A673 (cell line): ENCODE measurements around the gene PRDM4.

Experiments
- CTCF ChIP-seq: fragments of 300-800, 200-600 bp; sonication (generic); conservative IDR thresholded peaks from 2 replicates; pipeline ENCODE4 v1.5.1; 2017; ENCODE audit warnings: low read depth, mild to moderate bottlenecking, antibody characterized with exemption, low read length, moderate library complexity, mixed read lengths
- EZH2 ChIP-seq: fragments of 200-600 bp; sonication (generic); IDR thresholded peaks from 2 replicates; pipeline ENCODE4 v1.6.1; 2017; ENCODE audit warnings: borderline replicate concordance, low read depth, mild to moderate bottlenecking, mixed read lengths, antibody characterized with exemption, low read length; ENCODE audit not compliant: poor library complexity, severe bottlenecking

GRCh38 chr12:107794451-107794850, 33.5 kb upstream of the PRDM4 start:
- TF ChIP-seq CTCF (no peak), EZH2 (no peak)
